B cell (primary cell): ENCODE measurements around the gene CDKAL1. TPM values are rescaled to one million over a fixed set of nuclear protein-coding genes. Genes with fewer than 3 reads are reported as not detected.

Experiments
- ATAC-seq: fragments of 200-7000 bp; cut with Tn5 transposase; one replicate; pipeline ENCODE4 v1.10.0; 2021; ENCODE audit warnings: low read depth, mild to moderate bottlenecking, moderate number of reproducible peaks, moderate library complexity
- CTCF ChIA-PET: fragments of 350-600 bp; sonication (Branson Sonifier 250); formaldehyde crosslinking; loops from one replicate; lab custom pipeline; 2021; ENCODE audit warnings: antibody characterized with exemption, inconsistent platforms; lab: Charles Lee
- POLR2A ChIA-PET: fragments of 350-600 bp; sonication (Branson Sonifier 250); formaldehyde crosslinking; loops from one replicate; lab custom pipeline; 2021; ENCODE audit warnings: antibody characterized with exemption; lab: Charles Lee
- DNase-seq: peaks from one replicate; pipeline ENCODE4 v3.0.0; 2013
- H2AFZ ChIP-seq: 2 replicates; pipeline ENCODE4 v1.6.1; 2012; ENCODE audit warnings: mild to moderate bottlenecking, low read depth, low read length; ENCODE audit not compliant: insufficient read depth, poor library complexity, severe bottlenecking
- H3K27ac ChIP-seq, 2 donors: 1 replicate in 1 of 2; 2 replicates in 1 of 2; pipeline ENCODE4 v1.5.1; 2012 to 2013; ENCODE audit warnings: low read length in 2 of 2, mild to moderate bottlenecking in 2 of 2, moderate library complexity in 1 of 2
- H3K27me3 ChIP-seq, 4 experiments: fragments of 200-600 bp in 1 of 4; sonication (generic) in 1 of 4; replicated peaks in 1 of 4; 1 replicate in 2 of 4; 2 replicates in 2 of 4; pipeline versions ENCODE4 v1.6.1 to v1.7.0; 2013 to 2016; ENCODE audit warnings: low read length in 3 of 4, mild to moderate bottlenecking in 2 of 4, mixed read lengths in 1 of 4, moderate library complexity in 1 of 4; ENCODE audit not compliant: insufficient read depth in 4 of 4, control insufficient read depth in 3 of 4; ENCODE audit errors: control extremely low read depth in 1 of 4
- H3K36me3 ChIP-seq, 2 experiments: replicated peaks in 1 of 2; 1 replicate in 1 of 2; 2 replicates in 1 of 2; pipeline versions ENCODE4 v1.6.1 to v1.7.1; 2013; ENCODE audit warnings: low read length in 1 of 2; ENCODE audit not compliant: insufficient read depth in 2 of 2, control insufficient read depth in 1 of 2; ENCODE audit errors: control extremely low read depth in 1 of 2, extremely low read depth in 1 of 2
- H3K4me1 ChIP-seq, 2 donors: fragments of 200-600 bp in 1 of 2; sonication (generic) in 1 of 2; 1 replicate in 1 of 2; 2 replicates in 1 of 2; pipeline versions ENCODE4 v1.5.1 to v1.6.1; 2013 to 2017; ENCODE audit warnings: low read length in 2 of 2; ENCODE audit not compliant: control insufficient read depth in 2 of 2, insufficient read depth in 2 of 2
- H3K4me2 ChIP-seq: replicated peaks from 2 replicates; pipeline ENCODE3; 2012; ENCODE audit warnings: mild to moderate bottlenecking, low read depth, low read length; ENCODE audit not compliant: poor library complexity, severe bottlenecking
- H3K4me3 ChIP-seq, 5 experiments: fragments of 200-600 bp in 1 of 5; sonication (generic) in 1 of 5; 1 replicate in 3 of 5; 2 replicates in 2 of 5; pipeline versions ENCODE4 v1.5.1 to v1.7.0; 2011 to 2016; ENCODE audit warnings: low read length in 4 of 5, mild to moderate bottlenecking in 4 of 5, low read depth in 2 of 5, control low read depth in 1 of 5, moderate library complexity in 1 of 5; ENCODE audit not compliant: insufficient read depth in 1 of 5; ENCODE audit errors: control extremely low read depth in 1 of 5, extremely low read depth in 1 of 5
- H3K79me2 ChIP-seq: fragments of 200-600 bp; sonication (generic); one replicate; pipeline ENCODE4 v1.6.0; 2016; ENCODE audit warnings: low read length; ENCODE audit not compliant: control insufficient read depth, insufficient read depth
- H3K9ac ChIP-seq: fragments of 200-600 bp; sonication (generic); 2 replicates; pipeline ENCODE4 v1.6.1; 2017; ENCODE audit warnings: mild to moderate bottlenecking, low read length, moderate library complexity
- H3K9me3 ChIP-seq, 3 donors: one replicate each; pipeline versions ENCODE4 v1.6.1 to v1.7.1; 2013; ENCODE audit warnings: low read length in 2 of 3; ENCODE audit not compliant: control insufficient read depth in 2 of 3, insufficient read depth in 1 of 3; ENCODE audit errors: control extremely low read depth in 1 of 3
- H4K20me1 ChIP-seq: 2 replicates; pipeline ENCODE4 v1.6.0; 2012; ENCODE audit warnings: mild to moderate bottlenecking, low read length; ENCODE audit not compliant: insufficient read depth, control insufficient read depth, poor library complexity, severe bottlenecking
- H3K27ac Mint-ChIP-seq: one replicate; pipeline ENCODE4 v1.8.0; 2021; ENCODE audit warnings: mixed read lengths
- H3K27me3 Mint-ChIP-seq: one replicate; pipeline ENCODE4 v1.8.0; 2021; ENCODE audit warnings: mixed read lengths
- H3K4me1 Mint-ChIP-seq: one replicate; pipeline ENCODE4 v1.8.0; 2021; ENCODE audit warnings: mixed read lengths
- H3K4me3 Mint-ChIP-seq: one replicate; pipeline ENCODE4 v1.8.0; 2021; ENCODE audit warnings: mixed read lengths
- H3K9me3 Mint-ChIP-seq: one replicate; pipeline ENCODE4 v1.8.0; 2022; ENCODE audit warnings: mixed read lengths; ENCODE audit not compliant: insufficient read depth
- EZH2 ChIP-seq: IDR thresholded peaks from 2 replicates; pipeline ENCODE4 v1.6.1; 2012; ENCODE audit warnings: borderline replicate concordance, low read depth, mild to moderate bottlenecking, moderate library complexity, low read length; ENCODE audit not compliant: insufficient read depth, poor library complexity, severe bottlenecking
- WGBS: methylation state at CpG from one replicate; pipeline ENCODE4 v1.1.5; 2013; ENCODE audit warnings: missing lambda C conversion rate; ENCODE audit not compliant: insufficient coverage; 5-methylcytosine and 5-hydroxymethylcytosine counted together
- intact Hi-C: fragments of 100-400 bp; cut with micrococcal nuclease; formaldehyde crosslinking; loops from one replicate; pipeline ENCODE4 v1.10.0; 2022
- polyA plus RNA-seq: library from polyadenylated mRNA; depleted of rRNA; stranded (reverse); fragments of >200 nt; gene quantifications from 2 replicates; pipeline ENCODE4 v1.2.3, GENCODE V29; 2012
- total RNA-seq, 2 donors: library from RNA; stranded (reverse); fragments of 120-200 nt in 1 of 2; gene quantifications; 1 replicate in 1 of 2; 2 replicates in 1 of 2; pipeline versions ENCODE4 v1.2.3 to v1.2.4, GENCODE V29; 2013 to 2022
- TF ChIP-seq, protein P1 (sequence below): fragments of 200-600 bp; IDR thresholded peaks from one replicate; pipeline ENCODE4 v1.8.0; 2022; ENCODE audit warnings: antibody characterized with exemption, mild to moderate bottlenecking

The CDKAL1 gene
- total and polyA plus RNA-seq, 2 donors (not counting 1 experiment from before 2014, with no cell fraction given) = 6.1 to 33.3 TPM

GRCh38 chr6:21067521-21067920 is 533.3 kb downstream of the CDKAL1 start:
- Histone ChIP-seq H3K9me3 (peaks cover 4 to 14% (median 7%) of the 10 kb centered on the region in 3 donors), H3K9ac (no peak overlapping the region), H4K20me1 (no peaks in the 10 kb centered on the region), H3K27me3 (no peaks in the 10 kb centered on the region), H3K4me1 (no peaks in the 10 kb centered on the region), H3K4me3 (no peak overlapping the region), H2AFZ (no peak overlapping the region), H3K79me2 (no peaks in the 10 kb centered on the region), H3K36me3 (peaks cover 0 to 4% of the 10 kb centered on the region in 2 experiments), H3K27ac (no peak overlapping the region), H3K4me2 (no peak overlapping the region)
- no peaks in the 10 kb centered on the region for H3K27me3 Mint-ChIP-seq
- CTCF ChIA-PET = no interaction called here
- TF ChIP-seq, protein P1, sequence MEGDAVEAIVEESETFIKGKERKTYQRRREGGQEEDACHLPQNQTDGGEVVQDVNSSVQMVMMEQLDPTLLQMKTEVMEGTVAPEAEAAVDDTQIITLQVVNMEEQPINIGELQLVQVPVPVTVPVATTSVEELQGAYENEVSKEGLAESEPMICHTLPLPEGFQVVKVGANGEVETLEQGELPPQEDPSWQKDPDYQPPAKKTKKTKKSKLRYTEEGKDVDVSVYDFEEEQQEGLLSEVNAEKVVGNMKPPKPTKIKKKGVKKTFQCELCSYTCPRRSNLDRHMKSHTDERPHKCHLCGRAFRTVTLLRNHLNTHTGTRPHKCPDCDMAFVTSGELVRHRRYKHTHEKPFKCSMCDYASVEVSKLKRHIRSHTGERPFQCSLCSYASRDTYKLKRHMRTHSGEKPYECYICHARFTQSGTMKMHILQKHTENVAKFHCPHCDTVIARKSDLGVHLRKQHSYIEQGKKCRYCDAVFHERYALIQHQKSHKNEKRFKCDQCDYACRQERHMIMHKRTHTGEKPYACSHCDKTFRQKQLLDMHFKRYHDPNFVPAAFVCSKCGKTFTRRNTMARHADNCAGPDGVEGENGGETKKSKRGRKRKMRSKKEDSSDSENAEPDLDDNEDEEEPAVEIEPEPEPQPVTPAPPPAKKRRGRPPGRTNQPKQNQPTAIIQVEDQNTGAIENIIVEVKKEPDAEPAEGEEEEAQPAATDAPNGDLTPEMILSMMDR = no peak
- TF ChIP-seq EZH2 = no peak
- no CpG with 5 or more reads among the region's 3 CpGs for WGBS
- H3K9me3 Mint-ChIP-seq = peaks cover 16% of the 10 kb centered on the region
- no peak for ATAC-seq
- no peak overlapping the region for H3K4me3 Mint-ChIP-seq
- H3K27ac Mint-ChIP-seq = no peak overlapping the region
- intact Hi-C loops = no loop called here
- DNase-seq = no peak
- POLR2A ChIA-PET = no interaction called here
- no peaks in the 10 kb centered on the region for H3K4me1 Mint-ChIP-seq

GRCh38 chr6:21070620-21071019 is 536.4 kb downstream of the CDKAL1 start:
- intact Hi-C loops = no loop called here
- Histone ChIP-seq H2AFZ (no peak overlapping the region), H3K9me3 (peaks cover 7 to 14% (median 12%) of the 10 kb centered on the region in 3 donors), H3K4me1 (no peaks in the 10 kb centered on the region), H3K79me2 (no peaks in the 10 kb centered on the region), H3K27ac (no peak overlapping the region), H3K9ac (no peak overlapping the region), H3K4me2 (no peak overlapping the region), H3K36me3 (peaks cover 0 to 7% of the 10 kb centered on the region in 2 experiments), H4K20me1 (no peaks in the 10 kb centered on the region), H3K27me3 (no peaks in the 10 kb centered on the region), H3K4me3 (no peak overlapping the region)
- POLR2A ChIA-PET = no interaction called here
- no peaks in the 10 kb centered on the region for H3K4me1 Mint-ChIP-seq
- DNase-seq = no peak
- no peak overlapping the region for H3K4me3 Mint-ChIP-seq
- no peaks in the 10 kb centered on the region for H3K27me3 Mint-ChIP-seq
- H3K9me3 Mint-ChIP-seq = peaks cover 19% of the 10 kb centered on the region
- no CpG with 5 or more reads among the region's 2 CpGs for WGBS
- CTCF ChIA-PET = no interaction called here
- TF ChIP-seq, protein P1 = no peak
- no peak for TF ChIP-seq EZH2
- H3K27ac Mint-ChIP-seq = no peak overlapping the region
- ATAC-seq = no peak
